ENCODE data around the gene JAK1. TPM values are rescaled to one million over a fixed set of nuclear protein-coding genes. Genes with fewer than 3 reads are reported as not detected.

The JAK1 gene
- total and polyA plus RNA-seq, 10 of the 15 experiments (the other 5 are each of a cell fraction or from before 2014, with no cell fraction given) = 9.6 to 45.5 (median 35.7) TPM

GRCh38 chr1:64875101-64875500 is 91.2 kb downstream of the JAK1 start:
- SMC1A ChIA-PET (ENCODE audit: uncharacterized antibody, unreplicated experiment) = interaction anchor here (0.6 kb wide), 1 partner anchor 1112 kb away, joined by 3 read pairs; no protein-coding TSS in a partner anchor
- Histone ChIP-seq H3K9ac (ENCODE audit: control insufficient read depth, insufficient read depth, low read length) (no peak overlapping the region), H3K79me2 (ENCODE audit: control insufficient read depth, insufficient read depth, low read length) (no peaks in the 10 kb centered on the region), H2AFZ (ENCODE audit: control insufficient read depth, low read depth, low read length) (no peak overlapping the region), H3K4me3 (no peak overlapping the region), H3K4me1 (ENCODE audit: control insufficient read depth, insufficient read depth, low read length) (no peaks in the 10 kb centered on the region), H3K4me2 (ENCODE audit: control insufficient read depth, insufficient read depth) (no peak overlapping the region), H4K20me1 (ENCODE audit: control insufficient read depth, insufficient read depth) (no peaks in the 10 kb centered on the region), H3K9me3 (replicated peaks; ENCODE audit: control insufficient read depth, insufficient read depth, low read length) (no peaks in the 10 kb centered on the region), H3K36me3 (ENCODE audit: control insufficient read depth in 2 of 2, insufficient read depth in 2 of 2, low read length in 1 of 2) (peaks cover 8 to 18% of the 10 kb centered on the region in 2 experiments), H3K27ac (ENCODE audit: control insufficient read depth, insufficient read depth) (no peak overlapping the region), H3K27me3 (replicated peaks in 1 of 2; ENCODE audit: control insufficient read depth in 2 of 2, insufficient read depth in 2 of 2, low read length in 1 of 2) (no peaks in the 10 kb centered on the region)
- 93% methylated on average over 10 of the region's 10 CpGs for WGBS (ENCODE audit: insufficient coverage, insufficient replicate concordance, low lambda C conversion rate, missing lambda C conversion rate)
- DNase-seq (ENCODE audit: low read depth, low spot score) = no peak
- BruUV-seq (replicated peaks) = no TSS peak
- no peak for ATAC-seq
- intact Hi-C loops (cut with micrococcal nuclease; ENCODE audit: unreplicated experiment) (no loop called here), in situ Hi-C loops (cut with MboI) (no loop called here)
- FAIRE-seq = no peak
- RAD21 ChIA-PET (ENCODE audit: unreplicated experiment) = no interaction called here
- POLR2A ChIA-PET = no interaction called here
- no peak for TF ChIP-seq RUNX3 (IDR thresholded peaks at IDR 0.05; ENCODE audit: low read length)
- TF ChIP-seq, protein P1, sequence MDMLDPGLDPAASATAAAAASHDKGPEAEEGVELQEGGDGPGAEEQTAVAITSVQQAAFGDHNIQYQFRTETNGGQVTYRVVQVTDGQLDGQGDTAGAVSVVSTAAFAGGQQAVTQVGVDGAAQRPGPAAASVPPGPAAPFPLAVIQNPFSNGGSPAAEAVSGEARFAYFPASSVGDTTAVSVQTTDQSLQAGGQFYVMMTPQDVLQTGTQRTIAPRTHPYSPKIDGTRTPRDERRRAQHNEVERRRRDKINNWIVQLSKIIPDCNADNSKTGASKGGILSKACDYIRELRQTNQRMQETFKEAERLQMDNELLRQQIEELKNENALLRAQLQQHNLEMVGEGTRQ (IDR thresholded peaks at IDR 0.05; ENCODE audit: borderline replicate concordance, low read depth, low read length) = no peak
- CTCF ChIA-PET = no interaction called here

GRCh38 chr1:64874666-64875065 is 91.7 kb downstream of the JAK1 start:
- ChIA-PET CTCF (interaction anchor here (1.6 kb wide), 1 partner anchor 8 kb away, joined by 4 read pairs; no protein-coding TSS in a partner anchor), SMC1A (ENCODE audit: uncharacterized antibody, unreplicated experiment) (no interaction called here), POLR2A (no interaction called here), RAD21 (ENCODE audit: unreplicated experiment) (no interaction called here)
- no peak for FAIRE-seq
- Histone ChIP-seq H3K4me1 (ENCODE audit: control insufficient read depth, insufficient read depth, low read length) (no peaks in the 10 kb centered on the region), H3K4me3 (no peak overlapping the region), H3K27me3 (replicated peaks in 1 of 2; ENCODE audit: control insufficient read depth in 2 of 2, insufficient read depth in 2 of 2, low read length in 1 of 2) (no peaks in the 10 kb centered on the region), H4K20me1 (ENCODE audit: control insufficient read depth, insufficient read depth) (no peaks in the 10 kb centered on the region), H3K9me3 (replicated peaks; ENCODE audit: control insufficient read depth, insufficient read depth, low read length) (no peaks in the 10 kb centered on the region), H2AFZ (ENCODE audit: control insufficient read depth, low read depth, low read length) (no peak overlapping the region), H3K79me2 (ENCODE audit: control insufficient read depth, insufficient read depth, low read length) (no peaks in the 10 kb centered on the region), H3K4me2 (ENCODE audit: control insufficient read depth, insufficient read depth) (no peak overlapping the region), H3K27ac (ENCODE audit: control insufficient read depth, insufficient read depth) (no peak overlapping the region), H3K9ac (ENCODE audit: control insufficient read depth, insufficient read depth, low read length) (no peak overlapping the region), H3K36me3 (ENCODE audit: control insufficient read depth in 2 of 2, insufficient read depth in 2 of 2, low read length in 1 of 2) (peaks cover 10 to 18% of the 10 kb centered on the region in 2 experiments)
- WGBS (ENCODE audit: insufficient coverage, insufficient replicate concordance, low lambda C conversion rate, missing lambda C conversion rate) = 73% methylated on average over 3 of the region's 3 CpGs
- intact Hi-C loops (cut with micrococcal nuclease; ENCODE audit: unreplicated experiment) (no loop called here), in situ Hi-C loops (cut with MboI) (no loop called here)
- no peak for DNase-seq (ENCODE audit: low read depth, low spot score)
- no TSS peak for BruUV-seq (replicated peaks)
- ATAC-seq = no peak
- TF ChIP-seq CHD2 (IDR thresholded peaks at IDR 0.05; ENCODE audit: borderline replicate concordance, low read depth, low read length) (no peak), NR2F1 (conservative IDR thresholded peaks at IDR 0.05) (no peak), ZNF24 (IDR thresholded peaks at IDR 0.05) (no peak), RCOR1 (conservative IDR thresholded peaks at IDR 0.05; ENCODE audit: low read depth, low read length) (no peak), NRF1 (conservative IDR thresholded peaks at IDR 0.05; ENCODE audit: low read depth, low read length) (no peak), MYB (IDR thresholded peaks at IDR 0.05; ENCODE audit: borderline replicate concordance, low read depth, low read length) (no peak), EED (IDR thresholded peaks at IDR 0.05; ENCODE audit: low read depth) (no peak), SIN3A (IDR thresholded peaks at IDR 0.05; ENCODE audit: low read depth, low read length) (no peak), ZBTB4 (CRISPR knock-in tag; IDR thresholded peaks at IDR 0.05) (no peak)
- TF ChIP-seq, protein P2, sequence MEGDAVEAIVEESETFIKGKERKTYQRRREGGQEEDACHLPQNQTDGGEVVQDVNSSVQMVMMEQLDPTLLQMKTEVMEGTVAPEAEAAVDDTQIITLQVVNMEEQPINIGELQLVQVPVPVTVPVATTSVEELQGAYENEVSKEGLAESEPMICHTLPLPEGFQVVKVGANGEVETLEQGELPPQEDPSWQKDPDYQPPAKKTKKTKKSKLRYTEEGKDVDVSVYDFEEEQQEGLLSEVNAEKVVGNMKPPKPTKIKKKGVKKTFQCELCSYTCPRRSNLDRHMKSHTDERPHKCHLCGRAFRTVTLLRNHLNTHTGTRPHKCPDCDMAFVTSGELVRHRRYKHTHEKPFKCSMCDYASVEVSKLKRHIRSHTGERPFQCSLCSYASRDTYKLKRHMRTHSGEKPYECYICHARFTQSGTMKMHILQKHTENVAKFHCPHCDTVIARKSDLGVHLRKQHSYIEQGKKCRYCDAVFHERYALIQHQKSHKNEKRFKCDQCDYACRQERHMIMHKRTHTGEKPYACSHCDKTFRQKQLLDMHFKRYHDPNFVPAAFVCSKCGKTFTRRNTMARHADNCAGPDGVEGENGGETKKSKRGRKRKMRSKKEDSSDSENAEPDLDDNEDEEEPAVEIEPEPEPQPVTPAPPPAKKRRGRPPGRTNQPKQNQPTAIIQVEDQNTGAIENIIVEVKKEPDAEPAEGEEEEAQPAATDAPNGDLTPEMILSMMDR (IDR thresholded peaks at IDR 0.05 in 2 of 3, conservative IDR thresholded peaks at IDR 0.05 in 1 of 3; ENCODE audit: control insufficient read depth in 2 of 3, extremely low read depth in 1 of 3, insufficient read depth in 1 of 3, low read depth in 3 of 3, low read length in 3 of 3) = no peak
